Pancreas (tissue), 10 donors: ENCODE results near the gene ZMYND8. TPM values are rescaled to one million over a fixed set of nuclear protein-coding genes. Genes with fewer than 3 reads are reported as not detected.

ENCODE experiments used
- ATAC-seq, 4 donors: fragments of 200-7000 bp; cut with Tn5 transposase; one replicate each; pipeline versions ENCODE4 v1.8.0 to v1.9.1; 2020; ENCODE audit warnings: mild to moderate bottlenecking in 4 of 4, moderate library complexity in 4 of 4
- DNase-seq, 6 donors: peaks; one replicate each; pipeline ENCODE4 v3.0.0-alpha.2; 2020
- FAIRE-seq: peaks from 2 replicates; lab custom pipeline; 2012; peaks lifted over from hg19 to GRCh38; lab: Jason Lieb, UNC
- H3K27ac ChIP-seq, 4 donors: fragments of 200-600 bp; sonication (generic); 1 replicate in 3 of 4; 2 replicates in 1 of 4; pipeline versions ENCODE4 v1.5.0 to v1.8.0; 2020
- H3K27me3 ChIP-seq, 4 donors: fragments of 200-600 bp; one replicate each; pipeline ENCODE4 v1.8.0; 2021
- H3K36me3 ChIP-seq, 3 donors: fragments of 200-600 bp; sonication (generic) in 1 of 3; one replicate each; pipeline versions ENCODE4 v1.5.0 to v1.8.0; 2020 to 2021
- H3K4me1 ChIP-seq, 3 donors: fragments of 200-600 bp; one replicate each; pipeline ENCODE4 v1.8.0; 2021
- H3K4me3 ChIP-seq, 4 donors: fragments of 200-600 bp; sonication (generic) in 2 of 4; one replicate each; pipeline versions ENCODE4 v1.5.0 to v1.8.0; 2020 to 2021
- H3K9me3 ChIP-seq, 4 donors: fragments of 200-600 bp; one replicate each; pipeline ENCODE4 v1.8.0; 2021
- CTCF ChIP-seq, 4 donors: fragments of 200-600 bp; sonication (generic) in 3 of 4; IDR thresholded peaks; one replicate each; pipeline versions ENCODE4 v1.5.0 to v1.8.0; 2021; ENCODE audit warnings: antibody characterized with exemption in 4 of 4
- WGBS, 2 donors: extraction: QIAGEN DNeasy Blood & Tissue Kit; methylation state at CpG; one replicate each; pipeline ENCODE4 v1.1.7; 2013; 5-methylcytosine and 5-hydroxymethylcytosine counted together
- intact Hi-C, 3 donors: fragments of 100-400 bp; cut with DNase I; formaldehyde crosslinking; loops; one replicate each; pipeline versions ENCODE4 v1.11.1 to v1.14.2; 2022
- polyA plus RNA-seq, 2 donors: library from polyadenylated mRNA; stranded (reverse); fragments of 200-250 nt; gene quantifications; one replicate each; pipeline ENCODE4 v1.2.3, GENCODE V29; 2013
- total RNA-seq, 6 donors: library from RNA; stranded (reverse); fragmentation: NEBNext Ultra II Directional in 4 of 6; extraction: Animal tissue kit (Norgen Biotek cat#: 25700) in 4 of 6; gene quantifications; one replicate each; pipeline versions ENCODE4 v1.2.1 to v1.2.4, GENCODE V29; 2021 to 2023
- donor health status: healthy with polysubstance abuse.
- donor health status: DM: no; HTN: no; CAD: no; lungs with moderate emphysema.
- donor health status: DM: no; HTN: no; CAD: no.
- donor health status: control.
- donor health status: control.
- donor health status: Bipolar disorder and iron deficiency.
- donor health status: DM: yes; HTN: yes; CAD: no.
- donor health status: DM: no; HTN: no; CAD: no.
- donor health status: DM: no; HTN: no; CAD: no.
- donor health status: DM: yes; HTN: yes; CAD: no.

ZMYND8 gene
- total and polyA plus RNA-seq, 8 donors, result 10.8 to 25.6 (median 17.2) TPM

DNA sequence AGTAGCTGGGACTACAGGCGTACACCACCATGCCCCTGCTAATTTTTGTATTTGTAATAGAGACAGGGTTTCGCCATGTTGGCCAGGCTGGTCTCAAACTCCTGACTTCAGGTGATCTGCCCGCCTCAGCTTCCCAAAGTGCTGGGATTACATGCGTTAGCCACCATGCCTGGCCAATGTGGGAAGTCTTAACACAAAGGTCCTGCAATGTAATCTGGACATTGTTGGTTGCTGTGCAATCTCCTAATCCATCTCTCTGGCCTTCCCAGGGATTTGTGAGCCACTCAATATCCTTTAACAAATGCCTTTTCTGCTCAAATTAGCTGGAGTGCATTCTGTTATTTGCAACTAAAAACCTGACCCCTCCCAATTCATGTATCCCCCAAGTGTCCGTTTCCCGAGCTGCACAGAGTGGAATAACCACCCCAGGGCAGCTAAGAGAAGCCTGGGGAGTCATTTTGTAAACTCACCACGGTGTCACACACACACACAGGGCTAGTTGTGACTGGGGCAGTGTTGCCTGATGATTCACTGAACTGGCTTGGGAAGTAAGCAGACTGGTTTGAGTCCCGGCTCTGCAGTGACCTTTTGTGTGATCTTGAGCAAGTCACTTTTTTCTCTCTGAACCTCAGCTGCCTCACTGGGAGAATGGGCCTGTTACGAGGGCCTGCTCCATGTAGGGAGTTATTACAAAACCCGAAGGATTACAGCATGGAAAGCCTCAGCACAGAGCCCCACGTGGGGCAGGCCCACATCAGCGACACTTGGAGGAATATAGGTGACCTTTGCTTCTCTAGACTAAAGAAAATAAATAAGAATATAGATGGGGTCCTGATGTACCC is 152.3 kb downstream of the ZMYND8 start:
- intact Hi-C loops, result loop anchor here in 1 of 3 donors (5.0 kb wide), 1 partner anchor 178 kb away; no protein-coding TSS in a partner anchor
- Histone ChIP-seq H3K27me3 (no peaks in the 10 kb centered on the region), H3K9me3 (no peaks in the 10 kb centered on the region), H3K4me1 (peaks cover 0 to 4% (median 0%) of the 10 kb centered on the region in 3 donors), H3K36me3 (peaks cover 0 to 4% (median 0%) of the 10 kb centered on the region in 3 donors), H3K27ac (no peak overlapping the region), H3K4me3 (no peak overlapping the region)
- ATAC-seq (peak in 1 of 4 donors; percentile 6), FAIRE-seq (no peak), DNase-seq (no peak)
- WGBS, 2 donors, result 86 to 91% methylated on average over 12 of the region's 12 CpGs
- no peak for TF ChIP-seq CTCF (IDR thresholded peaks at IDR 0.05)

DNA sequence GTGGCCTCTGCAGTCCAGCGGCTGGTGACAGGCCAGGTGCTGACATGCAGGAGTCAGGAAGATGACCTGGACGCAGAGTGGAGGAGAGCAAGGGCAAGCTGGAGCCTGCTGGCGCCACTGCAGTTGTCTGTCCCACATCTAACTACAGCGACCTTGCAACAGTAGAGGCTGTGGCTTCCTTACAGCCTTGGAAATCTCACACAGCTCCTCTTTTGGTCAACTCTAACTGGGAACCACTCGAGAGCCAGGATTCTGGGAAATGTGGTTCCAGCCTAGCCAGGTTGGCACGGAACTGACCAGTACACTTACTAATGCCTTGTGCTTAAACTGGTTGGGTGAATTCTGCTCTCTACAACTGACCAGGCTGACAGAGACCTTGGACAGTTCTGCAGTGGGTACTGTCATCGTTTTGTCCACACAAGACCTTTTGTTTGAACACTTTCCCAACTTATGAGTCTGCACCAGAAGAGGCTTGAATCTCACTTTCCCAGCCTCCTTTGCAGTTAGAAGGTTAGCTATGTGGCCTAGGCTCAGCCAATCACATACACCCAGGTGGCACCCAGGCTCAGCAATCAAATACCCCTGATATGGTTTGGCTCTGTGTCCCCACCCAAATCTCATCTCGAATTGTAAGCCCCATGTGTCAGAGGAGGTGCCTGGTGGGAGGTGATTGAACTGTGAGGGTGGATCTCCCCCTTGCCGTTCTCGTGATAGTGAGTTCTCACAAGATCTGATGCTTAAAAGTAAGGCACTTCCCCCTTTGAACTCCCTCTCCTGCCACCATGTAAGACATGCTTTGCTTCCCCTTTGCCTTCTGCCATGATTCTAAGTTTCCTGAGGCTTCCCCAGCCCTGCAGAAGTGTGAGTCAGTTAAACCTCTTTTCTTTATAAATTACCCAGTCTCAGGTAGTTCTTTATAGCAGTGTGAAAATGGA is 153.5 kb downstream of the ZMYND8 start:
- H3K4me1 ChIP-seq, result peaks cover 0 to 4% (median 0%) of the 10 kb centered on the region in 3 donors

GRCh38 chr20:47201074-47201730 is 155.3 kb downstream of the ZMYND8 start:
- no peak for FAIRE-seq
- no peaks in the 10 kb centered on the region for H3K27me3 ChIP-seq
- peak in 1 of 4 donors; percentile 15 for ATAC-seq

More for the DNA sequence above, 153.5 kb downstream of the ZMYND8 start:
- no peak for ATAC-seq
- no peaks in the 10 kb centered on the region for H3K27me3 ChIP-seq
- intact Hi-C loops, result loop anchor here in 1 of 3 donors (5.0 kb wide), 1 partner anchor 179 kb away; no protein-coding TSS in a partner anchor
- H3K36me3 ChIP-seq, result no peaks in the 10 kb centered on the region
- DNase-seq, result no peak
- no peak for TF ChIP-seq CTCF (IDR thresholded peaks at IDR 0.05)
- H3K27ac ChIP-seq, result no peak overlapping the region
- no peak overlapping the region for H3K4me3 ChIP-seq
- H3K9me3 ChIP-seq, result no peaks in the 10 kb centered on the region
- no peak for FAIRE-seq
- 80 to 81% methylated on average over 10 of the region's 10 CpGs for WGBS, 2 donors

More at GRCh38 chr20:47201074-47201730, 155.3 kb downstream of the ZMYND8 start:
- WGBS, 2 donors, result 76 to 79% methylated on average over 9 of the region's 9 CpGs
- Histone ChIP-seq H3K4me1 (peaks cover 0 to 4% (median 0%) of the 10 kb centered on the region in 3 donors), H3K4me3 (no peak overlapping the region), H3K27ac (no peak overlapping the region), H3K9me3 (no peaks in the 10 kb centered on the region), H3K36me3 (no peaks in the 10 kb centered on the region)
- intact Hi-C loops, result loop anchor here in 1 of 3 donors (5.0 kb wide), 1 partner anchor 181 kb away; no protein-coding TSS in a partner anchor
- DNase-seq, result no peak
- TF ChIP-seq CTCF (IDR thresholded peaks at IDR 0.05), result no peak
